Sigmoid colon (tissue), 7 donors: ENCODE results near the gene RAB27B. TPM values are rescaled to one million over a fixed set of nuclear protein-coding genes. Genes with fewer than 3 reads are reported as not detected.

ENCODE experiments used
- DNase-seq: peaks from one replicate; pipeline ENCODE4 v3.0.0-alpha.2; 2019
- H3K27ac ChIP-seq, 4 donors: fragments of 200-600 bp; sonication (generic); one replicate each; pipeline ENCODE4 v1.5.1; 2016 to 2019; ENCODE audit warnings: mild to moderate bottlenecking in 1 of 4
- H3K27me3 ChIP-seq, 3 donors: fragments of 200-600 bp; sonication (generic); one replicate each; pipeline ENCODE4 v1.5.1; 2019; ENCODE audit warnings: mild to moderate bottlenecking in 1 of 3
- H3K36me3 ChIP-seq, 4 donors: fragments of 200-600 bp; sonication (generic); one replicate each; pipeline ENCODE4 v1.5.1; 2016 to 2019
- H3K4me1 ChIP-seq, 4 donors: fragments of 200-600 bp; sonication (generic); one replicate each; pipeline ENCODE4 v1.5.1; 2017 to 2019
- H3K4me3 ChIP-seq, 4 donors: fragments of 200-600 bp; sonication (generic); one replicate each; pipeline ENCODE4 v1.5.1; 2017 to 2019; ENCODE audit warnings: mild to moderate bottlenecking in 2 of 4, moderate library complexity in 1 of 4
- H3K9me3 ChIP-seq, 4 donors: fragments of 200-600 bp in 3 of 4; sonication (generic) in 3 of 4; one replicate each; pipeline versions ENCODE4 v1.5.1 to v1.6.1; 2013 to 2019
- CTCF ChIP-seq, 4 experiments: fragments of 450-650 bp in 3 of 4; fragments of 200-600 bp in 1 of 4; IDR thresholded peaks; one replicate each; pipeline ENCODE4 v1.5.1; 2016 to 2019; ENCODE audit warnings: antibody characterized with exemption in 4 of 4, mild to moderate bottlenecking in 3 of 4, moderate library complexity in 2 of 4
- EP300 ChIP-seq, 4 donors: sonication (generic); formaldehyde crosslinking; IDR thresholded peaks; one replicate each; pipeline ENCODE4 v1.6.1; 2017; ENCODE audit warnings: antibody characterized with exemption in 4 of 4
- POLR2A ChIP-seq, 2 donors: fragments of 450-650 bp; IDR thresholded peaks; one replicate each; pipeline ENCODE4 v1.6.1; 2016; ENCODE audit warnings: antibody characterized with exemption in 2 of 2, mild to moderate bottlenecking in 2 of 2, moderate library complexity in 2 of 2
- POLR2AphosphoS5 ChIP-seq, 4 donors: sonication (generic); formaldehyde crosslinking; IDR thresholded peaks; one replicate each; pipeline ENCODE4 v1.6.1; 2017; ENCODE audit warnings: antibody characterized with exemption in 4 of 4
- WGBS, 2 donors: extraction: QIAGEN DNeasy Blood & Tissue Kit; methylation state at CpG; one replicate each; pipeline ENCODE4 v1.1.7; 2013; 5-methylcytosine and 5-hydroxymethylcytosine counted together
- intact Hi-C: fragments of 100-400 bp; cut with DNase I; formaldehyde crosslinking; loops from one replicate; pipeline ENCODE4 v1.15.1; 2023
- polyA plus RNA-seq, 3 donors: library from polyadenylated mRNA; stranded (reverse); fragments of 200-250 nt; gene quantifications; one replicate each; pipeline ENCODE4 v1.2.3, GENCODE V29; 2013
- total RNA-seq, 4 donors: library from RNA; depleted of rRNA; stranded (reverse); fragments of >200 nt; gene quantifications; one replicate each; pipeline ENCODE4 v1.1.0, GENCODE V29; 2016
- donor health status: healthy with polysubstance abuse.
- donor health status: Bipolar disorder and iron deficiency.
- donor health status: healthy.

Gene RAB27B
- total and polyA plus RNA-seq, 7 donors: 0.27 to 6.0 (median 1.4) TPM

GRCh38 chr18:54877076-54877475 is 48.8 kb downstream of the RAB27B start:
- no peak for DNase-seq
- Histone ChIP-seq H3K36me3 (no peaks in the 10 kb centered on the region), H3K27ac (no peak overlapping the region), H3K9me3 (no peaks in the 10 kb centered on the region), H3K4me3 (no peak overlapping the region), H3K4me1 (no peaks in the 10 kb centered on the region), H3K27me3 (no peaks in the 10 kb centered on the region)
- intact Hi-C loops: no loop called here
- TF ChIP-seq POLR2AphosphoS5 (IDR thresholded peaks at IDR 0.05): no peak
- no peak for TF ChIP-seq EP300 (IDR thresholded peaks at IDR 0.05)
- TF ChIP-seq POLR2A (IDR thresholded peaks at IDR 0.05): no peak
- TF ChIP-seq CTCF (IDR thresholded peaks at IDR 0.05): no peak
- WGBS, 2 donors: 96 to 97% methylated on average over 1 of the region's 1 CpG

- TF ChIP-seq POLR2A (IDR thresholded peaks at IDR 0.05): no peak
- no peak for TF ChIP-seq EP300 (IDR thresholded peaks at IDR 0.05)
- TF ChIP-seq POLR2AphosphoS5 (IDR thresholded peaks at IDR 0.05): no peak
- TF ChIP-seq CTCF (IDR thresholded peaks at IDR 0.05): no peak
- DNase-seq: no peak
- no peaks in the 10 kb centered on the region for H3K9me3 ChIP-seq
- no peaks in the 10 kb centered on the region for H3K36me3 ChIP-seq
- H3K27ac ChIP-seq: no peak overlapping the region
- no peaks in the 10 kb centered on the region for H3K4me1 ChIP-seq
- H3K27me3 ChIP-seq: no peaks in the 10 kb centered on the region
- H3K4me3 ChIP-seq: no peak overlapping the region
- intact Hi-C loops: no loop called here
- 64 to 68% methylated on average over 2 of the region's 2 CpGs for WGBS, 2 donors
Observed at GRCh38 chr18:54878159-54878622, 49.9 kb downstream of the RAB27B start.

- Histone ChIP-seq H3K36me3 (no peaks in the 10 kb centered on the region), H3K27ac (no peak overlapping the region), H3K4me3 (no peak overlapping the region), H3K9me3 (no peaks in the 10 kb centered on the region), H3K4me1 (no peaks in the 10 kb centered on the region), H3K27me3 (no peaks in the 10 kb centered on the region)
- WGBS, 2 donors: 59 to 69% methylated on average over 3 of the region's 3 CpGs
- TF ChIP-seq POLR2A (IDR thresholded peaks at IDR 0.05) (no peak), EP300 (IDR thresholded peaks at IDR 0.05) (no peak), CTCF (IDR thresholded peaks at IDR 0.05) (no peak), POLR2AphosphoS5 (IDR thresholded peaks at IDR 0.05) (no peak)
- intact Hi-C loops: no loop called here
- no peak for DNase-seq
Observed at GRCh38 chr18:54878659-54879358, 50.5 kb downstream of the RAB27B start.

DNA sequence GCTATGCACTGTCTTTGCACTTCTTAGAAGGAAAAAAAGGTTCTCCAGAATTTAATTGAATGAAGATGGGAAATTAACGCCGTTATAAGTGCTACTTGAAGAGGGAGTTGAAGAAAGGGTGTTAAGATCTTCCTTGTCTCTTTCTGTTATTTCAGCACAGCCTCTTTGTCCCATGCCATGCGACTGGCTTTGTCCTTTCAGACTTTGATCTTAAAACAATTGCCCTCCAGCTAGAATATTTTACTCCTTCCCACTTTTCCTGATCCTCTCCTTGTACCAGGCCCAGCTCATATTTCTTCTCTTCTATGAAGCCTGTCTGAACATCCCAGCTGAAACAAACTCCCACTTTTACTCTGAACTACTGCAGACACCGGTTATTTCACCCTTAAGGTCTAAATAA is 51.4 kb downstream of the RAB27B start:
- no peak for DNase-seq
- WGBS, 2 donors: 88 to 91% methylated on average over 4 of the region's 4 CpGs
- TF ChIP-seq CTCF (IDR thresholded peaks at IDR 0.05): no peak
- no peak for TF ChIP-seq EP300 (IDR thresholded peaks at IDR 0.05)
- TF ChIP-seq POLR2AphosphoS5 (IDR thresholded peaks at IDR 0.05): no peak
- no peak for TF ChIP-seq POLR2A (IDR thresholded peaks at IDR 0.05)
- no peak overlapping the region for H3K27ac ChIP-seq
- H3K9me3 ChIP-seq: no peaks in the 10 kb centered on the region
- no peaks in the 10 kb centered on the region for H3K27me3 ChIP-seq
- intact Hi-C loops: loop anchor here (5.0 kb wide), 1 partner anchor 197 kb away; no protein-coding TSS in a partner anchor
- H3K4me3 ChIP-seq: no peak overlapping the region
- no peaks in the 10 kb centered on the region for H3K36me3 ChIP-seq
- H3K4me1 ChIP-seq: no peaks in the 10 kb centered on the region
